Measurements from ENCODE around the gene DPH6. TPM values are rescaled to one million over a fixed set of nuclear protein-coding genes. Genes with fewer than 3 reads are reported as not detected.

The DPH6 gene
- total and polyA plus RNA-seq, 7 donors, result 5.5 to 26.0 (median 18.0) TPM

DNA sequence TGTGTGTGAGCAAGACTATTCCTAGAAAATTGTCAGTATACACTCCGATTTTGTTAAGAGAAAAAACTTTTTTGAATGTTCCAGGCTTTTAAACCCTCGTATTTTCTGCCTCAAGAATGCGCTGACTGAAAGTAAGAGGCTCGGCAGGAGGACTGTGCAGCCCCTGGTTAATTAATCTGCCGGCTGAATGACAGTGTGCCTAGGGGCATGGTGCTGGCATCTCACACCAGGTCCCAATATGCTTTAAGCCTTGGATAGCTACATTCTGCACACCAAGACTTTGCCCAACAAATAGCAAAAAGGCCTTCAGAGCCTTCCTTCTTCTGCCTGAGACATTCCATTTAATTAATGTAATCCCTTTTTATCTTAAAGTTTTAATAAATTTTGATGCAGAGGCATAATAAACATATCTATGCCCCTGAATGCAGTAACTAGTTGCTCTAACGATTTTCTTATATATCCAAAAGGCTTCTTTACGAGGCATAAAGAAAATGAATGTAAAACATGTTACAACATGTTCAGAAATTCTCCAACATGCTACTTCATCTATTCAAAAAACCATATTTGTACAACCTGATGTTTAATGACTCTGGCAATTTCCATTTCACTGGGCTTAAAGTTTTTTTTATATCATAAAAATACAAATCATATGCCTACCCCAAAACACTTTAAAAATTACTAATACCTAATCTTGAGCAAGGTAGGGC lies 37.9 kb downstream of the DPH6 start:
- H3K9me3 ChIP-seq, result no peaks in the 10 kb centered on the region
- TF ChIP-seq, protein P1, sequence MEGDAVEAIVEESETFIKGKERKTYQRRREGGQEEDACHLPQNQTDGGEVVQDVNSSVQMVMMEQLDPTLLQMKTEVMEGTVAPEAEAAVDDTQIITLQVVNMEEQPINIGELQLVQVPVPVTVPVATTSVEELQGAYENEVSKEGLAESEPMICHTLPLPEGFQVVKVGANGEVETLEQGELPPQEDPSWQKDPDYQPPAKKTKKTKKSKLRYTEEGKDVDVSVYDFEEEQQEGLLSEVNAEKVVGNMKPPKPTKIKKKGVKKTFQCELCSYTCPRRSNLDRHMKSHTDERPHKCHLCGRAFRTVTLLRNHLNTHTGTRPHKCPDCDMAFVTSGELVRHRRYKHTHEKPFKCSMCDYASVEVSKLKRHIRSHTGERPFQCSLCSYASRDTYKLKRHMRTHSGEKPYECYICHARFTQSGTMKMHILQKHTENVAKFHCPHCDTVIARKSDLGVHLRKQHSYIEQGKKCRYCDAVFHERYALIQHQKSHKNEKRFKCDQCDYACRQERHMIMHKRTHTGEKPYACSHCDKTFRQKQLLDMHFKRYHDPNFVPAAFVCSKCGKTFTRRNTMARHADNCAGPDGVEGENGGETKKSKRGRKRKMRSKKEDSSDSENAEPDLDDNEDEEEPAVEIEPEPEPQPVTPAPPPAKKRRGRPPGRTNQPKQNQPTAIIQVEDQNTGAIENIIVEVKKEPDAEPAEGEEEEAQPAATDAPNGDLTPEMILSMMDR (IDR thresholded peaks at IDR 0.05), result no peak
- H3K36me3 ChIP-seq (ENCODE audit: insufficient read depth in 1 of 2, low read depth in 1 of 2), result peaks cover 0 to 3% of the 10 kb centered on the region in 2 donors
- 89 to 97% (median 93%) methylated on average over 7 of the region's 7 CpGs for WGBS, 3 donors
- intact Hi-C loops (cut with DNase I), result no loop called here
- no peak overlapping the region for H3K27ac ChIP-seq
- no peaks in the 10 kb centered on the region for H3K27me3 ChIP-seq (ENCODE audit: insufficient read depth in 3 of 3, low read length in 2 of 3)
- DNase-seq, result no peak
- H3K4me1 ChIP-seq, result peaks cover 9% of the 10 kb centered on the region
- H3K4me3 ChIP-seq, result no peak overlapping the region
- ATAC-seq, result no peak

GRCh38 chr15:35506272-35506870 lies 39.6 kb downstream of the DPH6 start:
- no peak for ATAC-seq
- 63 to 69% (median 66%) methylated on average over 5 of the region's 5 CpGs for WGBS, 3 donors
- TF ChIP-seq, protein P1 (IDR thresholded peaks at IDR 0.05), result no peak

DNA sequence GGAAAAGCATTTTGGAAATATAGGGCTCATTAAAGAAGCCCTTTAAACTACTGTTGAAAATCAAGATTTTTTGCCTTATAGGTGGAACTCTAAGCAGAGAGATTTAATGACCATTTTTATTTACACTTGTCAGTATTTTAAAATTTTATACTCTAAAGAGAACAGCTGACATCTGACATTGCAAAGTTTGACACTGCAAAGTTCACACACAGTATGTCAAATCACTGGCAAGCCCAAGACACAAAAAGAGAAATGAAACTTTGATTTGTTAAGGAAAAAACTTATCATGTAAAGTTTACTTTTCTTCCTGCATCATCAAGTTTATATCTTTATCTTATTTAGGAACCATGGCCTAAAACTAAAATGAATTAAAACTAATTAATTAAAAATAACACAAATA lies 40.2 kb downstream of the DPH6 start:
- TF ChIP-seq, protein P1 (IDR thresholded peaks at IDR 0.05), result no peak
- ATAC-seq (no peak), DNase-seq (no peak)
- H3K4me3 ChIP-seq, result no peak overlapping the region
- no peaks in the 10 kb centered on the region for H3K9me3 ChIP-seq
- H3K27ac ChIP-seq, result no peak overlapping the region
- no peaks in the 10 kb centered on the region for H3K27me3 ChIP-seq (ENCODE audit: insufficient read depth in 3 of 3, low read length in 2 of 3)
- intact Hi-C loops (cut with DNase I), result no loop called here
- H3K36me3 ChIP-seq (ENCODE audit: insufficient read depth in 1 of 2, low read depth in 1 of 2), result no peaks in the 10 kb centered on the region
- H3K4me1 ChIP-seq, result peaks cover 9% of the 10 kb centered on the region

More at GRCh38 chr15:35506272-35506870, 39.6 kb downstream of the DPH6 start:
- no peak overlapping the region for H3K4me3 ChIP-seq
- H3K4me1 ChIP-seq, result peaks cover 9% of the 10 kb centered on the region
- no peaks in the 10 kb centered on the region for H3K9me3 ChIP-seq
- peaks cover 0 to under 1% of the 10 kb centered on the region in 2 donors for H3K36me3 ChIP-seq (ENCODE audit: insufficient read depth in 1 of 2, low read depth in 1 of 2)
- intact Hi-C loops (cut with DNase I), result no loop called here
- DNase-seq, result no peak
- H3K27ac ChIP-seq, result no peak overlapping the region
- H3K27me3 ChIP-seq (ENCODE audit: insufficient read depth in 3 of 3, low read length in 2 of 3), result no peaks in the 10 kb centered on the region

DNA sequence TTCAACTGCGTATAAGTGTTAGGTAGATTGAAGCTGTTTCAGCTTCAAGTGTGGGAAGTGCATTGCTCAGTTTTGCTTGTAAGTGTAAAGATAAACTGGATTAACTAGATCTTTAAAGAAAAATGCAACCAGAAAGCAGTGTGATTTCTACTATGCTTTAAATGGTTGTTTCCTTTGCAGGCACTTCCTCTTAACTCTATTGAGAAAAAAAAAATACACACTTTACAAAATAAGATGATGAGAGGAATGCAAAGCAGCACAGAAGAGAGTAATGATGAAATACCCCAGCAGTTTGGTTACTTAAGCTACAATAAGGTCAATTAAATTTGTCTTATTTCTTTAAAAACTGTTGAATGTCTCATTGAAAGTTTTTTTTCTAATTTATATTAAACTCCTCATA lies 40.8 kb downstream of the DPH6 start:
- H3K27ac ChIP-seq, result no peak overlapping the region

More for the DNA sequence above, 40.8 kb downstream of the DPH6 start:
- intact Hi-C loops (cut with DNase I), result no loop called here
- Histone ChIP-seq H3K9me3 (no peaks in the 10 kb centered on the region), H3K36me3 (ENCODE audit: insufficient read depth in 1 of 2, low read depth in 1 of 2) (no peaks in the 10 kb centered on the region), H3K4me3 (no peak overlapping the region), H3K4me1 (peaks cover 9% of the 10 kb centered on the region), H3K27me3 (ENCODE audit: insufficient read depth in 3 of 3, low read length in 2 of 3) (no peaks in the 10 kb centered on the region)
- no peak for DNase-seq
- no peak for ATAC-seq
- WGBS, 3 donors, result 29 to 52% (median 43%) methylated on average over 1 of the region's 1 CpG
- TF ChIP-seq, protein P1 (IDR thresholded peaks at IDR 0.05), result no peak

Data from psoas muscle (tissue), 8 donors.